CD14-positive monocyte (primary cell): ENCODE results near the gene SH3RF3. TPM values are rescaled to one million over a fixed set of nuclear protein-coding genes. Genes with fewer than 3 reads are reported as not detected.

Experiments
- DNase-seq, 3 donors: peaks; one replicate each; pipeline ENCODE4 v3.0.0-alpha.2; 2011 to 2022
- H2AFZ ChIP-seq: 2 replicates; pipeline ENCODE4 v1.6.0; 2012; ENCODE audit warnings: mild to moderate bottlenecking, low read depth, low read length, inconsistent platforms; ENCODE audit not compliant: insufficient read depth, poor library complexity, severe bottlenecking
- H3K27ac ChIP-seq, 2 donors: 1 replicate in 1 of 2; 2 replicates in 1 of 2; pipeline ENCODE4 v1.5.1; 2012 to 2013; ENCODE audit warnings: low read length in 2 of 2, control low read depth in 1 of 2, inconsistent platforms in 1 of 2, low read depth in 1 of 2, mild to moderate bottlenecking in 1 of 2
- H3K27me3 ChIP-seq, 2 donors: one replicate each; pipeline versions ENCODE4 v1.6.0 to v1.6.1; 2011 to 2013; ENCODE audit warnings: low read length in 2 of 2; ENCODE audit not compliant: control insufficient read depth in 2 of 2, insufficient read depth in 2 of 2
- H3K36me3 ChIP-seq, 2 donors: replicated peaks in 1 of 2; 1 replicate in 1 of 2; 2 replicates in 1 of 2; pipeline versions ENCODE4 v1.5.1 to v1.6.1; 2012 to 2013; ENCODE audit warnings: low read length in 2 of 2, control low read depth in 1 of 2, inconsistent platforms in 1 of 2, mild to moderate bottlenecking in 1 of 2; ENCODE audit not compliant: insufficient read depth in 2 of 2, control insufficient read depth in 1 of 2
- H3K4me1 ChIP-seq, 2 donors: 1 replicate in 1 of 2; 2 replicates in 1 of 2; pipeline versions ENCODE4 v1.5.1 to v1.6.1; 2012 to 2013; ENCODE audit warnings: low read length in 2 of 2, control low read depth in 1 of 2, inconsistent platforms in 1 of 2, mild to moderate bottlenecking in 1 of 2, moderate library complexity in 1 of 2; ENCODE audit not compliant: insufficient read depth in 2 of 2, control insufficient read depth in 1 of 2
- H3K4me2 ChIP-seq: replicated peaks from 2 replicates; pipeline ENCODE3; 2012; ENCODE audit warnings: low read length, moderate library complexity, mild to moderate bottlenecking; ENCODE audit not compliant: poor library complexity, severe bottlenecking; ENCODE audit errors: extremely low read depth
- H3K4me3 ChIP-seq, 3 experiments: fragments of 200-600 bp in 1 of 3; sonication (generic) in 1 of 3; replicated peaks in 1 of 3; 1 replicate in 2 of 3; 2 replicates in 1 of 3; pipeline ENCODE4 v1.5.1; 2011 to 2013; ENCODE audit warnings: low read length in 3 of 3, mild to moderate bottlenecking in 3 of 3, control low read depth in 2 of 3, low read depth in 2 of 3, inconsistent platforms in 1 of 3, moderate library complexity in 1 of 3
- H3K79me2 ChIP-seq: 2 replicates; pipeline ENCODE4 v1.6.0; 2012; ENCODE audit warnings: mild to moderate bottlenecking, control low read depth, inconsistent platforms, low read length, moderate library complexity; ENCODE audit not compliant: insufficient read depth
- H3K9ac ChIP-seq: 2 replicates; pipeline ENCODE4 v1.6.0; 2017; ENCODE audit warnings: low read length, mild to moderate bottlenecking; ENCODE audit not compliant: insufficient read depth, poor library complexity, severe bottlenecking
- H3K9me3 ChIP-seq, 2 donors: replicated peaks in 1 of 2; 1 replicate in 1 of 2; 2 replicates in 1 of 2; pipeline versions ENCODE4 v1.5.1 to v1.6.1; 2012 to 2013; ENCODE audit warnings: low read length in 2 of 2, control low read depth in 1 of 2; ENCODE audit not compliant: control insufficient read depth in 1 of 2, insufficient read depth in 1 of 2
- H4K20me1 ChIP-seq: 2 replicates; pipeline ENCODE4 v1.6.0; 2012; ENCODE audit warnings: mild to moderate bottlenecking, low read length, control low read depth, moderate library complexity; ENCODE audit not compliant: insufficient read depth
- H3K27ac Mint-ChIP-seq, 7 donors: one replicate each; pipeline ENCODE4 v1.8.0; 2020; ENCODE audit warnings: mild to moderate bottlenecking in 7 of 7, mixed read lengths in 7 of 7, moderate library complexity in 6 of 7, inconsistent platforms in 2 of 7
- H3K27me3 Mint-ChIP-seq, 3 donors: one replicate each; pipeline ENCODE4 v1.8.0; 2021 to 2022; ENCODE audit warnings: low read depth in 3 of 3, mild to moderate bottlenecking in 3 of 3, mixed read lengths in 3 of 3, moderate library complexity in 3 of 3, inconsistent platforms in 1 of 3
- H3K36me3 Mint-ChIP-seq, 2 donors: one replicate each; pipeline ENCODE4 v1.8.0; 2020; ENCODE audit warnings: mixed read lengths in 2 of 2, inconsistent platforms in 1 of 2, mild to moderate bottlenecking in 1 of 2
- H3K4me1 Mint-ChIP-seq: one replicate; pipeline ENCODE4 v1.8.0; 2020; ENCODE audit warnings: mild to moderate bottlenecking, mixed read lengths
- H3K4me3 Mint-ChIP-seq, 2 donors: one replicate each; pipeline ENCODE4 v1.8.0; 2020; ENCODE audit warnings: mild to moderate bottlenecking in 2 of 2, mixed read lengths in 2 of 2, moderate library complexity in 1 of 2
- H3K9me3 Mint-ChIP-seq, 7 donors: one replicate each; pipeline ENCODE4 v1.8.0; 2020 to 2022; ENCODE audit warnings: mixed read lengths in 7 of 7, mild to moderate bottlenecking in 6 of 7, moderate library complexity in 6 of 7, inconsistent platforms in 2 of 7
- CTCF ChIP-seq: fragments of 200-600 bp; IDR thresholded peaks from one replicate; pipeline ENCODE4 v1.8.0; 2022; ENCODE audit warnings: antibody characterized with exemption, mild to moderate bottlenecking
- WGBS: methylation state at CpG from one replicate; pipeline ENCODE4 v1.1.5; 2013; ENCODE audit warnings: missing lambda C conversion rate; ENCODE audit not compliant: insufficient coverage; 5-methylcytosine and 5-hydroxymethylcytosine counted together
- intact Hi-C, 2 donors: fragments of 100-400 bp; cut with micrococcal nuclease; formaldehyde crosslinking; loops; one replicate each; pipeline versions ENCODE4 v1.15.0 to v1.15.1; 2023
- polyA plus RNA-seq, 3 donors: library from polyadenylated mRNA; depleted of rRNA in 1 of 3; unstranded in 2 of 3; stranded (reverse) in 1 of 3; fragments of 300-500 nt in 2 of 3; fragments of >200 nt in 1 of 3; fragmentation: Illumina TruSeq in 2 of 3; gene quantifications; 1 replicate in 2 of 3; 2 replicates in 1 of 3; pipeline ENCODE4 v1.2.3, GENCODE V29; 2012 to 2021

Gene SH3RF3
- polyA plus RNA-seq, 3 donors = 0.25 to 0.75 (median 0.34) TPM

GRCh38 chr2:109094144-109094543 is 34.9 kb upstream of the SH3RF3 start:
- no peak overlapping the region for H2AFZ ChIP-seq
- H4K20me1 ChIP-seq = no peaks in the 10 kb centered on the region
- no peaks in the 10 kb centered on the region for H3K36me3 ChIP-seq
- no peaks in the 10 kb centered on the region for H3K4me1 ChIP-seq
- Mint-ChIP-seq H3K27me3 (peaks cover 0 to 4% (median 2%) of the 10 kb centered on the region in 3 donors), H3K4me3 (no peak overlapping the region), H3K36me3 (no peaks in the 10 kb centered on the region), H3K27ac (no peak overlapping the region), H3K9me3 (peaks cover 3 to 22% (median 15%) of the 10 kb centered on the region in 7 donors), H3K4me1 (no peaks in the 10 kb centered on the region)
- no peak overlapping the region for H3K4me2 ChIP-seq
- peaks cover 6 to 16% of the 10 kb centered on the region in 2 donors for H3K9me3 ChIP-seq
- no peaks in the 10 kb centered on the region for H3K79me2 ChIP-seq
- intact Hi-C loops = no loop called here
- no peak for TF ChIP-seq CTCF
- no peak overlapping the region for H3K4me3 ChIP-seq
- H3K27me3 ChIP-seq = no peaks in the 10 kb centered on the region
- 100% methylated on average over 1 of the region's 3 CpGs for WGBS
- H3K9ac ChIP-seq = no peak overlapping the region
- no peak for DNase-seq
- H3K27ac ChIP-seq = no peak overlapping the region

- H4K20me1 ChIP-seq = no peaks in the 10 kb centered on the region
- Mint-ChIP-seq H3K9me3 (peaks cover 3 to 12% (median 10%) of the 10 kb centered on the region in 7 donors), H3K36me3 (no peaks in the 10 kb centered on the region), H3K4me1 (peaks cover 11% of the 10 kb centered on the region), H3K27me3 (peaks cover 4 to 10% (median 4%) of the 10 kb centered on the region in 3 donors), H3K27ac (no peak overlapping the region), H3K4me3 (no peak overlapping the region)
- no peak overlapping the region for H3K9ac ChIP-seq
- intact Hi-C loops = no loop called here
- no peak overlapping the region for H3K4me3 ChIP-seq
- H3K4me2 ChIP-seq = no peak overlapping the region
- no peaks in the 10 kb centered on the region for H3K36me3 ChIP-seq
- H3K4me1 ChIP-seq = peaks cover 10 to 11% of the 10 kb centered on the region in 2 donors
- peaks cover 6 to 7% of the 10 kb centered on the region in 2 donors for H3K9me3 ChIP-seq
- no peak for TF ChIP-seq CTCF
- H2AFZ ChIP-seq = no peak overlapping the region
- H3K79me2 ChIP-seq = no peaks in the 10 kb centered on the region
- DNase-seq = no peak
- H3K27ac ChIP-seq = no peak overlapping the region
- peaks cover 0 to 3% of the 10 kb centered on the region in 2 donors for H3K27me3 ChIP-seq
- 0% methylated on average over 2 of the region's 3 CpGs for WGBS
Observed at GRCh38 chr2:109098251-109098920, 30.6 kb upstream of the SH3RF3 start.
